ENCODE results near the gene ABCB9.

Gene ABCB9

GRCh38 chr12:122977153-122977552, 10.9 kb upstream of the ABCB9 start:
- Histone ChIP-seq H3K4me2 (ENCODE audit: low read length) (peak overlapping the region; percentile 89; the same call in 1 of the 2 replicates), H3K36me3 (ENCODE audit: control insufficient read depth, low read length) (peaks cover 50% of the 10 kb centered on the region), H3K9me2 (replicated peaks; ENCODE audit: control insufficient read depth, low read length) (no peaks in the 10 kb centered on the region), H3K4me3 (ENCODE audit: low read length) (no peak overlapping the region), H3K4me1 (ENCODE audit: control insufficient read depth, low read length) (peaks cover 35% of the 10 kb centered on the region), H3K9me3 (ENCODE audit: control insufficient read depth, insufficient read depth, low read length) (no peaks in the 10 kb centered on the region), H3K27me3 (ENCODE audit: control insufficient read depth, low read length) (no peaks in the 10 kb centered on the region), H3K79me2 (ENCODE audit: control insufficient read depth, low read length) (peaks cover 74% of the 10 kb centered on the region), H3F3A (ENCODE audit: control insufficient read depth, insufficient read depth) (no peaks in the 10 kb centered on the region), H4K20me1 (ENCODE audit: control insufficient read depth, insufficient read depth, low read depth, low read length) (peaks cover 4% of the 10 kb centered on the region; the same call in 1 of the 2 replicates), H3K27ac (ENCODE audit: low read depth, low read length) (no peak overlapping the region)
- TF ChIP-seq EZH2phosphoT487 (IDR thresholded peaks at IDR 0.05; ENCODE audit: borderline replicate concordance, low read length): no peak

- no peaks in the 10 kb centered on the region for H4K20me1 ChIP-seq (ENCODE audit: control insufficient read depth, insufficient read depth, low read depth, low read length)
- H3K4me1 ChIP-seq (ENCODE audit: control insufficient read depth, low read length): peaks cover 30% of the 10 kb centered on the region
- H3K27ac ChIP-seq (ENCODE audit: low read depth, low read length): no peak overlapping the region
- peaks cover 69% of the 10 kb centered on the region for H3K79me2 ChIP-seq (ENCODE audit: control insufficient read depth, low read length)
- H3K27me3 ChIP-seq (ENCODE audit: control insufficient read depth, low read length): no peaks in the 10 kb centered on the region
- TF ChIP-seq CTCF (IDR thresholded peaks at IDR 0.05; ENCODE audit: low read depth, low read length, poor library complexity, severe bottlenecking) (no peak), EZH2phosphoT487 (IDR thresholded peaks at IDR 0.05; ENCODE audit: borderline replicate concordance, low read length) (no peak)
- H3K9me2 ChIP-seq (replicated peaks; ENCODE audit: control insufficient read depth, low read length): no peaks in the 10 kb centered on the region
- peak overlapping the region; percentile 88 for H3K4me3 ChIP-seq (ENCODE audit: low read length)
- H3K9me3 ChIP-seq (ENCODE audit: control insufficient read depth, insufficient read depth, low read length): no peaks in the 10 kb centered on the region
- H3K36me3 ChIP-seq (ENCODE audit: control insufficient read depth, low read length): peaks cover 45% of the 10 kb centered on the region
- H3K4me2 ChIP-seq (ENCODE audit: low read length): peak overlapping the region; percentile 89; the same call in 1 of the 2 replicates
- no peaks in the 10 kb centered on the region for H3F3A ChIP-seq (ENCODE audit: control insufficient read depth, insufficient read depth)
Observed at GRCh38 chr12:122976648-122976975, 10.3 kb upstream of the ABCB9 start.

GRCh38 chr12:122975790-122976647, 9.8 kb upstream of the ABCB9 start:
- Histone ChIP-seq H3K4me1 (ENCODE audit: control insufficient read depth, low read length) (peaks cover 30% of the 10 kb centered on the region), H3F3A (ENCODE audit: control insufficient read depth, insufficient read depth) (no peaks in the 10 kb centered on the region), H3K9me3 (ENCODE audit: control insufficient read depth, insufficient read depth, low read length) (no peaks in the 10 kb centered on the region), H3K4me2 (ENCODE audit: low read length) (peak overlapping the region; percentile 89), H3K4me3 (ENCODE audit: low read length) (peak overlapping the region; percentile 88), H3K9me2 (replicated peaks; ENCODE audit: control insufficient read depth, low read length) (no peaks in the 10 kb centered on the region), H3K27ac (ENCODE audit: low read depth, low read length) (peak overlapping the region; percentile 86), H3K36me3 (ENCODE audit: control insufficient read depth, low read length) (peaks cover 42% of the 10 kb centered on the region), H3K27me3 (ENCODE audit: control insufficient read depth, low read length) (no peaks in the 10 kb centered on the region), H3K79me2 (ENCODE audit: control insufficient read depth, low read length) (peaks cover 63% of the 10 kb centered on the region), H4K20me1 (ENCODE audit: control insufficient read depth, insufficient read depth, low read depth, low read length) (no peaks in the 10 kb centered on the region)
- TF ChIP-seq EZH2phosphoT487 (IDR thresholded peaks at IDR 0.05; ENCODE audit: borderline replicate concordance, low read length) (no peak), CTCF (IDR thresholded peaks at IDR 0.05; ENCODE audit: low read depth, low read length, poor library complexity, severe bottlenecking) (no peak)

Data from DOHH2 (cell line).